Measurements from ENCODE around the gene SNAP47. TPM values are rescaled to one million over a fixed set of nuclear protein-coding genes. Genes with fewer than 3 reads are reported as not detected.

Gene SNAP47
- total RNA-seq, 1 donor from 2014 or later = 52.8 TPM

DNA sequence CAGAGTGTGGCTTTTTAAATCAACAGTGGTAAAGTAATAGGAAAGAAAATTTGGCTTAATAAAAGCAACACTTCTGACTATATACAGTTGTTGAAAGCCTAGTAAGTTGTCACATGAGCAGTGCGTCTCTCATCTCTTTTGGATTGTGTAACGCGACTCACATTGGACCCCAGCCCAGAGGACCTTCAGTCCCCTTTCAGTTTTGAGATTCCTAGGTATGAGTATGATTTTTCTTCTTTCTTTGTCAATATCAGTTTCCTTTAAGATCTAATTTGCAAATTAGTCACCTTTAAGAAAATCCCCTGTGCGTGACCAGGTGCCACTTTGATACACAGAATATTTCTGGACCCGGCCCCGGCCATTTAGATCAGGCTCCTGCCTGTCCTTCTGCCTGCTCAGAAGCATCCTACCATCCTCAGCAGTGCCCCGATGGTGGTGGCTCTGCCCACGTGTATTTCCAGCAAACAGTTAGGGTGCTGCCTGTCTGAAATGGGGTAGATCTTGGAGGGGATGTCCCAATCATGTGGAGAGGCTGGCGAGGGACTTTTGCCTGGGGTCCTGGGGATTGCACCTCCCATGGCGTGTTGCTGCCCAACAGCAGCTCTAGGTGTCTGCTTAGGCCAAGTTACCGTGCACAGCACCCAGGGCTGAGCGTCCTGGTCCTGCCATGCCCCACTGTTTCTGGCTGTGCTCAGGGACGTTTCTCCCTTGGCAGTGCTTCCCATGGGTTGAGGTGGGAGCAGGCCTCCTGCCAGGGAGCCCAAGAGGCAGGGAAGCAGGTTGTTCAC lies 21.1 kb downstream of the SNAP47 start:
- no peaks in the 10 kb centered on the region for H3F3A ChIP-seq (ENCODE audit: low read depth)
- H4K20me1 ChIP-seq (ENCODE audit: low read depth) = peaks cover 27% of the 10 kb centered on the region
- H3K27me3 ChIP-seq = no peaks in the 10 kb centered on the region
- no peaks in the 10 kb centered on the region for H3K9me3 ChIP-seq (ENCODE audit: low read depth)
- no peak overlapping the region for H3K9ac ChIP-seq
- H3K4me3 ChIP-seq = no peak overlapping the region
- H3K36me3 ChIP-seq = no peaks in the 10 kb centered on the region
- peaks cover 34% of the 10 kb centered on the region for H3K79me2 ChIP-seq (ENCODE audit: low read depth)
- H3K27ac ChIP-seq = no peak overlapping the region
- Mint-ChIP-seq H3K9me3 (no peaks in the 10 kb centered on the region), H3K36me3 (peaks cover 26% of the 10 kb centered on the region), H3K27me3 (ENCODE audit: insufficient read depth, low read depth) (no peaks in the 10 kb centered on the region), H3K4me3 (no peak overlapping the region), H3K27ac (no peak overlapping the region), H3K4me1 (peaks cover under 1% of the 10 kb centered on the region)
- H3K4me1 ChIP-seq = no peaks in the 10 kb centered on the region
- DNase-seq (ENCODE audit: low spot score) = no peak
- no peak overlapping the region for H2AFZ ChIP-seq (replicated peaks)
- H3K4me2 ChIP-seq = no peak overlapping the region
- TF ChIP-seq, protein P1, sequence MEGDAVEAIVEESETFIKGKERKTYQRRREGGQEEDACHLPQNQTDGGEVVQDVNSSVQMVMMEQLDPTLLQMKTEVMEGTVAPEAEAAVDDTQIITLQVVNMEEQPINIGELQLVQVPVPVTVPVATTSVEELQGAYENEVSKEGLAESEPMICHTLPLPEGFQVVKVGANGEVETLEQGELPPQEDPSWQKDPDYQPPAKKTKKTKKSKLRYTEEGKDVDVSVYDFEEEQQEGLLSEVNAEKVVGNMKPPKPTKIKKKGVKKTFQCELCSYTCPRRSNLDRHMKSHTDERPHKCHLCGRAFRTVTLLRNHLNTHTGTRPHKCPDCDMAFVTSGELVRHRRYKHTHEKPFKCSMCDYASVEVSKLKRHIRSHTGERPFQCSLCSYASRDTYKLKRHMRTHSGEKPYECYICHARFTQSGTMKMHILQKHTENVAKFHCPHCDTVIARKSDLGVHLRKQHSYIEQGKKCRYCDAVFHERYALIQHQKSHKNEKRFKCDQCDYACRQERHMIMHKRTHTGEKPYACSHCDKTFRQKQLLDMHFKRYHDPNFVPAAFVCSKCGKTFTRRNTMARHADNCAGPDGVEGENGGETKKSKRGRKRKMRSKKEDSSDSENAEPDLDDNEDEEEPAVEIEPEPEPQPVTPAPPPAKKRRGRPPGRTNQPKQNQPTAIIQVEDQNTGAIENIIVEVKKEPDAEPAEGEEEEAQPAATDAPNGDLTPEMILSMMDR (IDR thresholded peaks at IDR 0.05) = no peak
- TF ChIP-seq EZH2 (IDR thresholded peaks at IDR 0.05) (no peak), EZH2phosphoT487 (IDR thresholded peaks at IDR 0.05) (no peak)

DNA sequence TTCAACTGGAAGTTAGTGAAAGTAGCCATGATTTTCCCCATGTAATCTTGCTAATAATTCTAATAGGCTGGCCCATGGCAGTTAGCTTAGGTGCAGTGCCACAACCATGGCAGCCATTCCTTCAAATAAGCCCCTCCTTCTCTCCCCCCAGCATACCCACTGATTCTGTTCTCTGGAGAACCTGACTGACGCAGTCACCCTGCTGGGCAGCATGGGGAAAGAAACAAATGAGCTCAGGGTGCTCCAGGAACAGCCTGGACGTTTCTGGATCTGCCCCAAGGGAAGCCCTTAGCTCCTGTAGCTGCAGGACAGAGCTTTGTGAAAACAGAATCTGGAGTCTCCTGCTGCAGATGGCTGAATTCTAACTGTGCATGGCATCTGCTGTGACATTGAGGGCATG lies 22.5 kb downstream of the SNAP47 start:
- no peak overlapping the region for H3K9ac ChIP-seq
- no peak overlapping the region for H3K27ac Mint-ChIP-seq
- no peak overlapping the region for H3K4me3 Mint-ChIP-seq
- no peaks in the 10 kb centered on the region for H3F3A ChIP-seq (ENCODE audit: low read depth)
- H3K36me3 ChIP-seq = no peaks in the 10 kb centered on the region
- no peak overlapping the region for H3K27ac ChIP-seq
- peaks cover 27% of the 10 kb centered on the region for H3K79me2 ChIP-seq (ENCODE audit: low read depth)
- no peaks in the 10 kb centered on the region for H3K9me3 Mint-ChIP-seq
- no peaks in the 10 kb centered on the region for H3K27me3 ChIP-seq
- H4K20me1 ChIP-seq (ENCODE audit: low read depth) = peaks cover 31% of the 10 kb centered on the region
- peaks cover 23% of the 10 kb centered on the region for H3K36me3 Mint-ChIP-seq
- DNase-seq (ENCODE audit: low spot score) = no peak
- H3K4me2 ChIP-seq = no peak overlapping the region
- H3K4me1 ChIP-seq = no peaks in the 10 kb centered on the region
- TF ChIP-seq, protein P1 (IDR thresholded peaks at IDR 0.05) = no peak
- no peak for TF ChIP-seq EZH2phosphoT487 (IDR thresholded peaks at IDR 0.05)
- no peaks in the 10 kb centered on the region for H3K9me3 ChIP-seq (ENCODE audit: low read depth)
- no peaks in the 10 kb centered on the region for H3K27me3 Mint-ChIP-seq (ENCODE audit: insufficient read depth, low read depth)
- H3K4me3 ChIP-seq = no peak overlapping the region
- H3K4me1 Mint-ChIP-seq = peaks cover 4% of the 10 kb centered on the region
- no peak overlapping the region for H2AFZ ChIP-seq (replicated peaks)

DNA sequence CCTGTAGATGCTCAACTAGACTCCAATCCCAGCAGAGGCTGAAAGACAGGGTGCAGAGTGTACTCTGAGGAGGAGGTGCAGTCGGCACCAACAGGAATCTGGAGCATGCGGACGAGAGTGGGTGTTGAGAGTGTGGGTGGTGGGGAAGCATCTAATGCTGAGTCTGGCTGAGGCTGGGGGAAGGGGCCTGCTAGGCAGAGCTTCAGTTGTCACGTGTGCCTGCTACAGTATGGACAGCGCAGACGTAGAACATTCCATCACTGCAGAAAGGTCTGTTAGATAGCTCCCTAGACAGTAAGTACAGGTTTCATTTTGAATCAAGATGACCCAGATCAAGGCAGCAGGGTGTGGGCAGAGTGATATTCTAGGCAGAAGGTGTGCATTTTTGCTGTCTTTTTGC lies 23.1 kb downstream of the SNAP47 start:
- DNase-seq (ENCODE audit: low spot score) = no peak
- Histone ChIP-seq H3K4me3 (no peak overlapping the region), H3K4me1 (no peaks in the 10 kb centered on the region), H3K27ac (no peak overlapping the region), H3F3A (ENCODE audit: low read depth) (no peaks in the 10 kb centered on the region), H3K9me3 (ENCODE audit: low read depth) (no peaks in the 10 kb centered on the region), H3K9ac (no peak overlapping the region), H3K4me2 (no peak overlapping the region), H3K27me3 (no peaks in the 10 kb centered on the region), H4K20me1 (ENCODE audit: low read depth) (peaks cover 31% of the 10 kb centered on the region), H3K79me2 (ENCODE audit: low read depth) (peaks cover 27% of the 10 kb centered on the region), H3K36me3 (no peaks in the 10 kb centered on the region), H2AFZ (replicated peaks) (no peak overlapping the region)
- no peaks in the 10 kb centered on the region for H3K9me3 Mint-ChIP-seq
- no peak overlapping the region for H3K4me3 Mint-ChIP-seq
- H3K27ac Mint-ChIP-seq = no peak overlapping the region
- peaks cover 23% of the 10 kb centered on the region for H3K36me3 Mint-ChIP-seq
- H3K4me1 Mint-ChIP-seq = peaks cover 4% of the 10 kb centered on the region
- TF ChIP-seq EZH2 (IDR thresholded peaks at IDR 0.05) (no peak), EZH2phosphoT487 (IDR thresholded peaks at IDR 0.05) (no peak)
- TF ChIP-seq, protein P1 (IDR thresholded peaks at IDR 0.05) = no peak
- H3K27me3 Mint-ChIP-seq (ENCODE audit: insufficient read depth, low read depth) = no peaks in the 10 kb centered on the region
